ENCODE measurements around the gene BCAN. TPM values are rescaled to one million over a fixed set of nuclear protein-coding genes. Genes with fewer than 3 reads are reported as not detected.

The BCAN gene
- total RNA-seq, 2 experiments from 2014 or later = not detected

- DNase-seq (no peak), ATAC-seq (no peak)
- no peak overlapping the region for H3K27ac Mint-ChIP-seq
- H3K4me1 Mint-ChIP-seq (ENCODE audit: low read depth) = peaks cover 14% of the 10 kb centered on the region
- peaks cover 55% of the 10 kb centered on the region for H3K27me3 Mint-ChIP-seq
- no peaks in the 10 kb centered on the region for H3K9me3 Mint-ChIP-seq
- intact Hi-C loops (cut with micrococcal nuclease) = no loop called here
- ChIA-PET POLR2A (interaction anchor here (0.6 to 2.8 kb wide), 4 partner anchors 14 to 225 kb away, joined by 3 to 12 read pairs (median 4); no protein-coding TSS in a partner anchor), CTCF (interaction anchor here (0.7 to 7.5 kb wide), 16 partner anchors 9 to 291 kb away, joined by 3 to 85 read pairs (median 4); partner anchors contain the start of gene METTL25B)
- H3K4me3 Mint-ChIP-seq = no peak overlapping the region
- H3K36me3 Mint-ChIP-seq (ENCODE audit: low read depth) = no peaks in the 10 kb centered on the region
- TF ChIP-seq CTCF (IDR thresholded peaks at IDR 0.05) = no peak
Observed at GRCh38 chr1:156676114-156676819, 34.4 kb downstream of the BCAN start.

- Mint-ChIP-seq H3K9me3 (no peaks in the 10 kb centered on the region), H3K4me1 (ENCODE audit: low read depth) (peaks cover 14% of the 10 kb centered on the region), H3K36me3 (ENCODE audit: low read depth) (no peaks in the 10 kb centered on the region), H3K27me3 (peaks cover 59% of the 10 kb centered on the region), H3K27ac (no peak within 1 kb of the TSS), H3K4me3 (no peak within 1 kb of the TSS)
- DNase-seq (no peak), ATAC-seq (no peak)
- POLR2A ChIA-PET = interaction anchor here (0.6 to 1.4 kb wide), 4 partner anchors 15 to 225 kb away, joined by 3 to 5 read pairs (median 4); no protein-coding TSS in a partner anchor
- intact Hi-C loops (cut with micrococcal nuclease) = no loop called here
- no peak for TF ChIP-seq CTCF (IDR thresholded peaks at IDR 0.05)
- CTCF ChIA-PET = interaction anchor here (0.7 to 7.5 kb wide), 18 partner anchors 9 to 291 kb away, joined by 3 to 85 read pairs (median 4); partner anchors contain the start of gene METTL25B
Observed at GRCh38 chr1:156676820-156677615, 35.1 kb downstream of the BCAN start, which contains the start of gene NES. Gene NES, minus strand, starts transcription at chr1:156677407. Its CDS starts 143 bp downstream, at chr1:156677264.

- Mint-ChIP-seq H3K36me3 (ENCODE audit: low read depth) (no peaks in the 10 kb centered on the region), H3K27ac (no peak overlapping the region), H3K27me3 (peaks cover 59% of the 10 kb centered on the region), H3K4me1 (ENCODE audit: low read depth) (peaks cover 14% of the 10 kb centered on the region), H3K4me3 (no peak overlapping the region), H3K9me3 (no peaks in the 10 kb centered on the region)
- intact Hi-C loops (cut with micrococcal nuclease) = no loop called here
- DNase-seq = peak; percentile 53
- ATAC-seq = peak; percentile 45
- ChIA-PET CTCF (interaction anchor here (0.7 to 7.5 kb wide), 24 partner anchors 10 to 307 kb away, joined by 3 to 85 read pairs (median 4); partner anchors contain the start of genes CRABP2 and METTL25B), POLR2A (interaction anchor here (0.6 to 1.4 kb wide), 5 partner anchors 16 to 65 kb away, joined by 3 to 5 read pairs (median 3); no protein-coding TSS in a partner anchor)
- peak; percentile 82 for TF ChIP-seq CTCF (IDR thresholded peaks at IDR 0.05)
Observed at GRCh38 chr1:156677616-156678596, 36.0 kb downstream of the BCAN start.

- H3K9me3 Mint-ChIP-seq = no peaks in the 10 kb centered on the region
- CTCF ChIA-PET = interaction anchor here (1.0 to 7.5 kb wide), 9 partner anchors 10 to 295 kb away, joined by 4 to 85 read pairs (median 15); partner anchors contain the start of gene METTL25B
- peaks cover 31% of the 10 kb centered on the region for H3K4me1 Mint-ChIP-seq (ENCODE audit: low read depth)
- POLR2A ChIA-PET = interaction anchor here (0.7 kb wide), 1 partner anchor 9 kb away, joined by 3 read pairs; no protein-coding TSS in a partner anchor
- H3K27ac Mint-ChIP-seq = no peak overlapping the region
- no peak for DNase-seq
- no peak for ATAC-seq
- intact Hi-C loops (cut with micrococcal nuclease) = loop anchor here (10.0 kb wide), 1 partner anchor 215 kb away; the partner anchor contains the start of gene PEAR1
- peaks cover 50% of the 10 kb centered on the region for H3K27me3 Mint-ChIP-seq
- TF ChIP-seq CTCF (IDR thresholded peaks at IDR 0.05) = no peak
- H3K36me3 Mint-ChIP-seq (ENCODE audit: low read depth) = no peaks in the 10 kb centered on the region
- H3K4me3 Mint-ChIP-seq = no peak overlapping the region
Observed at GRCh38 chr1:156680056-156680455, 38.1 kb downstream of the BCAN start.

All from activated CD8-positive, alpha-beta T cell treated with anti-CD3 and anti-CD28 coated beads for 36 hours (primary cell).